ENCODE results near the gene RCAN3. TPM values are rescaled to one million over a fixed set of nuclear protein-coding genes. Genes with fewer than 3 reads are reported as not detected.
A peak's percentile ranks its signal among the peaks of the same experiment; 100 is the strongest.

Gene RCAN3
- total and polyA plus RNA-seq, 2 donors from 2014 or later: 3.5 to 27.1 TPM

DNA sequence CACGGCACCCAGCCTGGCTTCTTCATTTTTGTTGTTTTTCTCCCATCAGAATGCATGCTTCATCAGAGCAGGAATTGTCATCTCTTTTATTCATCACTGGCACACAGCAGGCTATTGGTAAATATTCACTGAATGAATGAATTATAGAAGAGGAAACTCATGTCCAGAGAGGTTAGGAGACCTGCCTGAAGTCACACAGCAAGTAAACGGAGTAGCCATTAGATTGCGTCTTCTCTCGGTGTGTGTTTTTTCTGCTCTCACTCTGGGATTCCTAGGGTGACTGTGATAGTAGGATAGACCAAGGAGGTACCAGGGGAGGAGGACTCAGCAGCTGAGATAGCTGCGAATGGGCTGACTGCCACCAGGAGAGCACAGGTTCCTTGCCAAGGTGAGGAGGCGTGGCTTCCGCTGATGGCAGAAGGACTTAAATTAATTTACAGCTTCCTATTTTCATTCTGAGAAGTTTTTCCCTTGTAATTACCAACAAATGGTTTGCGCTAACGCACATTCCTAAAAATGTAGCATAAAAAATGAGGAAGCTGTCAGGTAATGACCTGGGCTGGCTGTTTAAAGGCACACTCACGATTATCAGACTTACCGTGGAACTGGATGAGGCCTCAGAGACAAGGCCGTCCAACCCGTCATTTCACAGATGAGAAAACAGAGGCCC, 48.8 kb downstream of the RCAN3 start:
- no peak overlapping the region for H3K9ac ChIP-seq (ENCODE audit: low read length in 3 of 3)
- H3K36me3 ChIP-seq (ENCODE audit: control insufficient read depth in 2 of 3, insufficient read depth in 3 of 3, low read length in 3 of 3): no peaks in the 10 kb centered on the region
- intact Hi-C loops (cut with DNase I): no loop called here
- H3K9me3 ChIP-seq (ENCODE audit: control insufficient read depth in 2 of 3, insufficient read depth in 1 of 3, low read length in 3 of 3): no peaks in the 10 kb centered on the region
- TF ChIP-seq, protein P1, sequence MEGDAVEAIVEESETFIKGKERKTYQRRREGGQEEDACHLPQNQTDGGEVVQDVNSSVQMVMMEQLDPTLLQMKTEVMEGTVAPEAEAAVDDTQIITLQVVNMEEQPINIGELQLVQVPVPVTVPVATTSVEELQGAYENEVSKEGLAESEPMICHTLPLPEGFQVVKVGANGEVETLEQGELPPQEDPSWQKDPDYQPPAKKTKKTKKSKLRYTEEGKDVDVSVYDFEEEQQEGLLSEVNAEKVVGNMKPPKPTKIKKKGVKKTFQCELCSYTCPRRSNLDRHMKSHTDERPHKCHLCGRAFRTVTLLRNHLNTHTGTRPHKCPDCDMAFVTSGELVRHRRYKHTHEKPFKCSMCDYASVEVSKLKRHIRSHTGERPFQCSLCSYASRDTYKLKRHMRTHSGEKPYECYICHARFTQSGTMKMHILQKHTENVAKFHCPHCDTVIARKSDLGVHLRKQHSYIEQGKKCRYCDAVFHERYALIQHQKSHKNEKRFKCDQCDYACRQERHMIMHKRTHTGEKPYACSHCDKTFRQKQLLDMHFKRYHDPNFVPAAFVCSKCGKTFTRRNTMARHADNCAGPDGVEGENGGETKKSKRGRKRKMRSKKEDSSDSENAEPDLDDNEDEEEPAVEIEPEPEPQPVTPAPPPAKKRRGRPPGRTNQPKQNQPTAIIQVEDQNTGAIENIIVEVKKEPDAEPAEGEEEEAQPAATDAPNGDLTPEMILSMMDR (IDR thresholded peaks at IDR 0.05; ENCODE audit: borderline replicate concordance, extremely low read depth, insufficient read depth): no peak
- no peak overlapping the region for H3K27ac ChIP-seq (ENCODE audit: low read depth in 2 of 2, low read length in 2 of 2)
- H3K4me1 ChIP-seq (ENCODE audit: control insufficient read depth in 2 of 3, insufficient read depth in 2 of 3, low read depth in 1 of 3, low read length in 3 of 3): peaks cover 0 to 2% (median 0%) of the 10 kb centered on the region in 3 donors
- H3K27me3 ChIP-seq (ENCODE audit: control insufficient read depth, insufficient read depth, low read length): no peaks in the 10 kb centered on the region
- DNase-seq (no peak), FAIRE-seq (no peak)
- H3K4me3 ChIP-seq (ENCODE audit: low read length in 3 of 3): no peak overlapping the region

DNA sequence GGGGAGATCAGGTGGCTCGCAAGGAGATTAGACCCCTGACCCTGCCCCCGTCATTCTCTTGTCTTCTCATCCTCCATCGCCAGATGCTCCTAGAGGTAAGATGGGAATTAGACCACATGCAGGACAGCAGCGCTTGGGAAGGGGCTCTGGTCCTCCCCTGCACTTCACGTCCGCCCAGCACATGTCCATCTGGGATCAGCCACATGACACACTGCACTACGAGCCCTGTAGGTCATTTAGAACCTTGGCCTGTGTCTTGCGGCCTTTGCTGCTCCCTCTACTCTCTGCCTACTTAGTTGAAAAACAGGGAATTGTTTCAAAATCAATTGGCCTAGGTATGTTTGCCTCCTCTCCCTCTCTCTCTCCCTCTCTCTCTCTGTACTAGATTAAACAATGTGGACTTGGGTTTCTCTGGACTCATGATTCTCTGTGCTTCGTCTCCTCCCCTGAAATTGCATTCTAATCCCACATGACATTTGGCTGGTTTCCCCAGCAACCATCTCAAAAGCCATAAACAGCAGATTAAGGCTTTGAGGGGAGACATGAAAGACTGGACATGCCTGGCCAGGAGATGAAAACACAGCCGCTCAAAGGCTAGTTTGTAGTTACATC, 49.4 kb downstream of the RCAN3 start:
- H3K36me3 ChIP-seq (ENCODE audit: control insufficient read depth in 2 of 3, insufficient read depth in 3 of 3, low read length in 3 of 3): no peaks in the 10 kb centered on the region
- DNase-seq: peak in 3 of 5 donors; percentile 41 to 92 (median 82)
- no peak for FAIRE-seq
- no peaks in the 10 kb centered on the region for H3K9me3 ChIP-seq (ENCODE audit: control insufficient read depth in 2 of 3, insufficient read depth in 1 of 3, low read length in 3 of 3)
- H3K4me1 ChIP-seq (ENCODE audit: control insufficient read depth in 2 of 3, insufficient read depth in 2 of 3, low read depth in 1 of 3, low read length in 3 of 3): peaks cover 0 to 2% (median 0%) of the 10 kb centered on the region in 3 donors
- H3K27me3 ChIP-seq (ENCODE audit: control insufficient read depth, insufficient read depth, low read length): no peaks in the 10 kb centered on the region
- no peak overlapping the region for H3K9ac ChIP-seq (ENCODE audit: low read length in 3 of 3)
- H3K4me3 ChIP-seq (ENCODE audit: low read length in 3 of 3): no peak overlapping the region
- intact Hi-C loops (cut with DNase I): no loop called here
- TF ChIP-seq, protein P1 (IDR thresholded peaks at IDR 0.05; ENCODE audit: borderline replicate concordance, extremely low read depth, insufficient read depth): no peak
- H3K27ac ChIP-seq (ENCODE audit: low read depth in 2 of 2, low read length in 2 of 2): no peak overlapping the region

DNA sequence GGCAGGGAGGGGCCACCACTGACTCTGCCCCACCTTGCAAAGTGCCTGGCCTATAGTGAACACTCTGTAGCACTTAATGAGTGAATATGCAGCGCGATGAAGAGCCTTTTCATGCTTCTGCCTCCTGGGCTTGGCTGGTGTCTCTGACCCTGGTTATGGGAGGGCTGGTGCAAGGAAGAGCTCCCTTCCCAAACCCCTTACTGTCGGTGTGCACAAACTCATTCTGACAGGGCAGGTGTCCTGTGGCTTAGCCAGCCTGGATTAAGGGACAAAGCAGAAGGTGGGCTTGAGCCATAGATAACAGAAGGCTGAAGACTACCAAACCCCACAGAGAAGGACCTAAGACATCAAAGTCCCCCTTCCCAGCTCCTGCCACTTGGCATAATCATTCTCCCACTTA, 51.3 kb downstream of the RCAN3 start:
- H3K36me3 ChIP-seq (ENCODE audit: control insufficient read depth in 2 of 3, insufficient read depth in 3 of 3, low read length in 3 of 3): no peaks in the 10 kb centered on the region
- no peaks in the 10 kb centered on the region for H3K9me3 ChIP-seq (ENCODE audit: control insufficient read depth in 2 of 3, insufficient read depth in 1 of 3, low read length in 3 of 3)
- intact Hi-C loops (cut with DNase I): no loop called here
- no peak overlapping the region for H3K4me3 ChIP-seq (ENCODE audit: low read length in 3 of 3)
- DNase-seq: no peak
- no peak overlapping the region for H3K9ac ChIP-seq (ENCODE audit: low read length in 3 of 3)
- H3K27ac ChIP-seq (ENCODE audit: low read depth in 2 of 2, low read length in 2 of 2): no peak overlapping the region
- H3K4me1 ChIP-seq (ENCODE audit: control insufficient read depth in 2 of 3, insufficient read depth in 2 of 3, low read depth in 1 of 3, low read length in 3 of 3): peaks cover 0 to 2% (median 0%) of the 10 kb centered on the region in 3 donors
- TF ChIP-seq, protein P1 (IDR thresholded peaks at IDR 0.05; ENCODE audit: borderline replicate concordance, extremely low read depth, insufficient read depth): no peak
- H3K27me3 ChIP-seq (ENCODE audit: control insufficient read depth, insufficient read depth, low read length): no peaks in the 10 kb centered on the region
- FAIRE-seq: no peak
